GM21717 (cell line): ENCODE measurements around the gene CLCN6.

ENCODE experiments used
- ATAC-seq: cut with Tn5 transposase; IDR thresholded peaks from one replicate; pipeline ENCODE4 v1.9.1; 2021; ENCODE audit warnings: mild to moderate bottlenecking, moderate library complexity; ENCODE audit not compliant: unreplicated experiment

Gene CLCN6

GRCh38 chr1:11823366-11824137 lies 17.6 kb downstream of the CLCN6 start:
- ATAC-seq: no peak

DNA sequence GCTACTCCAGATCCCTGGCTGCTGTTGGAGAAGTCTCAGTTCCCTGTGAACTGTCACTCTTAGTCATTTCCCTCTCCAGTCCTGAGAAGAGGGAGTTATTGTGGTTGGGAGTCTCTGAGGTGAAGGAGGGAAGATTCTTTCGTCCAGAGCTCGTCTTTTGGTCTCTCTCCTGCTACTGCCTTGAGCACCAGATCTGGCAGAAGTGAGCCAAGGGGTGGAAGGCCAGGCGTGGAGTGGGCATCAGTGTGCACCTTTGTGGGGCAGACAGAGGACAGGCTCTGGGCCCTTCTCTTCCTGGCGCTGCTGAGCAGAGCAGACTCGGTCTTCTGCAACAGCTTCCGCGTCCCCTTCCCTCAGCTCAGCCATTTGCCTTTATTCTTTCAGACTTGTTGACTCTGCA lies 19.1 kb downstream of the CLCN6 start:
- ATAC-seq: no peak

GRCh38 chr1:11826946-11827345 lies 21.0 kb downstream of the CLCN6 start:
- ATAC-seq: no peak

- no peak for ATAC-seq
Observed at GRCh38 chr1:11828511-11828910, 22.5 kb downstream of the CLCN6 start.

- no peak for ATAC-seq
Observed at GRCh38 chr1:11831945-11832725, 26.1 kb downstream of the CLCN6 start.

- ATAC-seq: no peak
Observed at GRCh38 chr1:11833497-11833896, 27.5 kb downstream of the CLCN6 start.

GRCh38 chr1:11833900-11834299 lies 27.9 kb downstream of the CLCN6 start:
- ATAC-seq: no peak

DNA sequence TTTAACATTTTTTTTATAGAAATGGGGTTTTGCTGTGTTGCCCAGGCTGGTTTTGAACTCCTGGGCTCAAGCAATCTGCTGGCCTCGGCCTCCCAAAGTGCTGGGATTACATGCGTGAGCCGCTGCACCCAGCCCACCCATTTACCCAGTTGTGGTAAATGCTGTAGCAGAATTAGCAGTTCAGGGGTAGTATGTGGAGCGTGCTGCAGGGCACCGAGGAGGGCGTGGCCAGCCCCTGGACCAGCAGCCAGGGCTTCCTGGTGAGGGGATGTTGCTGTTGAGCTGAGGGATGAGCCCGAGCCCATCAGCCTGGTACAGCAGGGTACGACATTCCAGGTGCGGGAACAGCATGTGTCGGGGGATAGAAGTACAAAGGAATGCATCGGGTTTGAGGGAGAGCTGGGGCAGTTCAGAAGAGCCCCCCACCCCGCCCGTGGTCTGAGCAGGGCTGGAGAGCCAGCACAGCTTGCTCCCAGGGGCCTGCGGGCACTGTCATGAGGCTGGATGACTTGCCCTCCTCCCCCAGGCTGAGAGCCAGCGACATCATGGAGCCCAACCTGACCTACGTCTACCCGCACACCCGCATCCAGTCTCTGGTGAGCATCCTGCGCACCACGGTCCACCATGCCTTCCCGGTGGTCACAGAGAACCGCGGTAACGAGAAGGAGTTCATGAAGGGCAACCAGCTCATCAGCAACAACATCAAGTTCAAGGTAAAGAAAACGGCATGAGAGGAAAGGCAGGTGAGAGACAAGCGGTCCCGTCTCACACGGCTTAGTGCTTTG lies 29.6 kb downstream of the CLCN6 start:
- no peak for ATAC-seq

DNA sequence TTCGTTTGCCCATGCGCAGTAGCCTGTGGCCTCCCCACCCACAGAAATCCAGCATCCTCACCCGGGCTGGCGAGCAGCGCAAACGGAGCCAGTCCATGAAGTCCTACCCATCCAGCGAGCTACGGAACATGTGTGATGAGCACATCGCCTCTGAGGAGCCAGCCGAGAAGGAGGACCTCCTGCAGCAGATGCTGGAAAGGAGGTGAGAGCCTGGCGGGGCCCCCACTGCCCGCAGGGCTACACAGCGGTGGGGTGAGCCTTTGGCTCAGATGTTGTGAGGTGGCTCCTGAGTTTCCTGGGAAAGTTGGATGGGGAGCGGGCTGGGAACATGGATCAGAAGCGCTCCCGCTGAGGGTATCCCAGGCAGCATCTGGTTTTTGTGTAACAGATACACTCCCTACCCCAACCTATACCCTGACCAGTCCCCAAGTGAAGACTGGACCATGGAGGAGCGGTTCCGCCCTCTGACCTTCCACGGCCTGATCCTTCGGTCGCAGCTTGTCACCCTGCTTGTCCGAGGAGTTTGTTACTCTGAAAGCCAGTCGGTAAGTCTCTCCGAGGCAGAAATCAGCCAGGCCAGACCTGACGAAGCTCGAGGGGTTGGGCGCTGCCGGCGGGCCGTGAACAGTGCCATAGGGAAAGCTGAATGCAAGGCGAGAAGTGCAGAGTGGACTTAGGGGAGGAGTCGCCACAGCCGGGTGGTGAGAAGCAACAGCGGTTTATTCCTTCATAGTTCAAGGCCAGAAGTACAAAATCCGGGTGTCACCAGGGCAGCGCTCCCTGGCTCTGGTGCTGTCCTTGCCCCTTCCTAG lies 31.2 kb downstream of the CLCN6 start:
- ATAC-seq: no peak

DNA sequence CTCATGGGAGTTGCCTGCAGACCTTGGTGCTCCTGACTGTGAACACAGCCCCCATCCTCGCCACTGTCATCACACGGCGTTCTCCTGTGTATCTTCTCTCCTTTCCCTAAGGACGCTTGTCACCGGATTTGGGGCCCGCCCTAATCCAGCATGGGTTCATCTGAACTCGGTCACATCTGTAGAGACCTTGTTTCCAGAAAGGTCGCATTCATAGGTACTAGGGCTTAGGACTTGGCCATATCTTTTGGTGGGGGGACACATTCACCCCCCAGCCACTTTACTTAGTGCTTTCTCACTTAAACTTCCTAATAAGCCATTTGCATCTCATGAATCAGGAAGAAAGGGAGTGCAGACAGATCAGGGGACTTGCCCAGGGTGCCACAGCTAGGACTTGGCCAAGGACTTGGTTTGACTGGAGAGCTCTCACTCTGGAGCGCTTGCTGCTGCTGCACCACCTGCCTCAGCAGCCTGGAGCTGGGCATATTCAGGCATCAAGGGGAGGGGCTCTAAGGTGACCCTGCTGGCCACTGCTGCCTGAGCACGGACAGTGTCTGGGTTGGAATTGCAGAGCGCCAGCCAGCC lies 31.9 kb downstream of the CLCN6 start:
- no peak for ATAC-seq

GRCh38 chr1:11838349-11839272 lies 32.6 kb downstream of the CLCN6 start:
- no peak for ATAC-seq

DNA sequence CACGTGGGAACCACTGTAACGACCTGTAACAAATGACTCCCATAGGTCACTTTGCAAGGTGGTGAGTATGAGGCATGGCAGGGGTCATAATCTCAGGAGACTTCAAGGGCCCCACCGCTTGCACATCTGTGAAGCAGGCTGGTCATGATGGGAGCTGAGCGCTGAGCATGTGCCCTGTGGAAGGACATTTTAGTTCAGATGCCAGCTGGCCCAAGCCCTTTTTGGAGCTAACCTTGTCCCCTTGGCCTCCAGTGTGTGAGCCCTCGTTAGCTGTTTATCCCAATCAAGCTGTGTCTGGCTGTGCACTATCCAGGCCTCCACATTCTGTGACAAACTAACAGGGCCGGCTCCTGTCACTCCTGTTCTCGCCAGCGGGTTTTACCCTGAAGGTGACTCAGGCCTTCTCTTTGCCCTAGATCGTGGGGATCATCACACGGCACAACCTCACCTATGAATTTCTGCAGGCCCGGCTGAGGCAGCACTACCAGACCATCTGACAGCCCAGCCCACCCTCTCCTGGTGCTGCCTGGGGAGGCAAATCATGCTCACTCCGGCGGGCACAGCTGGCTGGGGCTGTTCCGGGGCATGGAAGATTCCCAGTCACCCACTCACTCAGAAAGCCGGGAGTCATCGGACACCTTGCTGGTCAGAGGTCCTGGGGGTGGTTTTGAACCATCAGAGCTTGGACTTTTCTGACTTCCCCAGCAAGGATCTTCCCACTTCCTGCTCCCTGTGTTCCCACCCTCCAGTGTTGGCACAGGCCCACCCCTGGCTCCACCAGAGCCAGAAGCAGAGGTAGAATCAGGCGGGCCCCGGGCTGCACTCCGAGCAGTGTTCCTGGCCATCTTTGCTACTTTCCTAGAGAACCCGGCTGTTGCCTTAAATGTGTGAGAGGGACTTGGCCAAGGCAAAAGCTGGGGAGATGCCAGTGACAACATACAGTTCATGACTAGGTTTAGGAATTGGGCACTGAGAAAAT lies 34.0 kb downstream of the CLCN6 start:
- no peak for ATAC-seq

DNA sequence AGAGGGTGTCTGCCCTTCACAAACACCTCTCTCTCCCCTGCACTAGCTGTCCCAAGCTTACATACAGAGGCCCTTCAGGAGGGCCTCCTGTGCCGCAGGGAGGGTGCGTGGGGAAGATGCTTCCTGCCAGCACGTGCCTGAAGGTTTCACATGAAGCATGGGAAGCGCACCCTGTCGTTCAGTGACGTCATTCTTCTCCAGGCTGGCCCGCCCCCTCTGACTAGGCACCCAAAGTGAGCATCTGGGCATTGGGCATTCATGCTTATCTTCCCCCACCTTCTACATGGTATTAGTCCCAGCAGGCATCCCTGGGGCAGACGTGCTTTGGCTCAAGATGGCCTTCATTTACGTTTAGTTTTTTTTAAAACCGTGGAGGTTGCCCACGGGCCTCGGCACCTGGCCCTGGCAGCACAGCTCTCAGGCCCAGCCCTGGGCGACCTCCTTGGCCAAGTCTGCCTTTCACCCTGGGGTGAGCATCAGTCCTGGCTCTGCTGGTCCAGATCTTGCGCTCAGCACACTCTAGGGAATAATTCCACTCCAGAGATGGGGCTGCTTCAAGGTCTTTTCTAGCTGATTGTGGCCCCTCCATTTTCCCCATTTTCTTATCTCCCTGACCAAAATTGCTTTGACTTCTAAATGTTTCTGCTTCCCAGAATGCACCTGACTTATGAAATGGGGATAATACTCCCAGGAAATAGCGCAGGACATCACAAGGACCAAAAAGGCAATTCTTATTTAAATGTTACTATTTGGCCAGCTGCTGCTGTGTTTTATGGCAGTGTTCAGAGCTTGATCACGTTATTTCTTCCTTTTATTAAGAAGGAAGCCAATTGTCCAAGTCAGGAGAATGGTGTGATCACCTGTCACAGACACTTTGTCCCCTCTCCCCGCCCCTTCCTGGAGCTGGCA lies 35.5 kb downstream of the CLCN6 start:
- ATAC-seq: no peak

GRCh38 chr1:11842154-11843041 lies 36.4 kb downstream of the CLCN6 start:
- no peak for ATAC-seq

GRCh38 chr1:11845641-11846335 lies 39.8 kb downstream of the CLCN6 start:
- no peak for ATAC-seq
